ENCODE measurements around the gene KIR3DL2.

DNA sequence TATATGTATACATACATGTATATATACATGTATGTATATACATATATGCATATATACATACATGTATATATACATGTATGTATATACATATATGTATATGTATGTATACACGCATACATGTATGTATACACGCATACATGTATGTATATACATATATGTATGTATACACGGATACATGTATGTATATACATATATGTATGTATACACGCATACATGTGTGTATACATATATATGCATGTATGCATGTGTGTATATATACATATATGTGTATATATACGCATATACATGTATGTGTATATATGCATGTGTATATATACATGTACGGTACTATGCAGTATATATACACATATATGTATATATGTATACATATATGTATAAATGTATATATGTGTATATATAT, 53.1 kb downstream of the KIR3DL2 start:
- TF ChIP-seq POLR2AphosphoS5 (IDR thresholded peaks at IDR 0.05; ENCODE audit: insufficient read depth in 1 of 2, low read depth in 1 of 2) (no peak), POLR2A (IDR thresholded peaks at IDR 0.05) (no peak)
